ENCODE results near the gene ATF3.

ATF3 gene

DNA sequence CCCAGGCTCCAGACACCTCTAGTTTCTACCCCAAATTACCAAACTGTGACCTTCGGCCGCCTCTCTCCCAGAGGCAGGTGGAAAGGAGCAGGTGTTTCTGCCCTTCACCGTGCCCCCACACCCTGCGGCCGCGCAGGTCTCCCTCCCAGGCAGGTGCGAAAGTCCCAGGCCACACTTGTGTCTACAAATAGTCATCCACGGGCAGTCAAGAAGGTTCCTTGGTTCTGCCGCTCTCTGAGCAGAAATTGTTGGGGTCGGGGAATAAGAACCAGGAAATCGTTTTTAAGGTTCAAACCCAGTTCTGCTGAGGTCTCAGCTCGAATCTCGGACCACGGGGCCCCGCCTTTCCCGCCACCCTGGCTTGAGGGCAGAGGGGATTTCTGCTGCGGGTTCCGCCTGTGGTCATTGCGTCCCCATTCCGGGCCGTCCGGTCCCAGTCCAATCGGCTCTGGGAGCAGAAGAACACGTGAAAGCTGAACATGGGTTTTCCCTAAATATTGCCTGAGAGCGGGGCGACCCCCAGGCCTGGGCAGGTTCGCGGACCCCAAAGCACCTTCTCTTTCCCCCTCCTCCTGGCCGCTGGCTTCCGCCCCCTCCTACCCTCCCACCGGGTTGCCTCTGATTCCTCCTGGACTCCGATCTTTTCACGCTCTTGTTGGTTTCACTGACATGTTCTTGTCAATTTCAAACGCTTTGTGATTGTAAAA, 1.2 kb upstream of the ATF3 start:
- H3K4me3 ChIP-seq (ENCODE audit: low read length) = peak overlapping the region; percentile 66
- DNase-seq (ENCODE audit: low read depth) = no peak

DNA sequence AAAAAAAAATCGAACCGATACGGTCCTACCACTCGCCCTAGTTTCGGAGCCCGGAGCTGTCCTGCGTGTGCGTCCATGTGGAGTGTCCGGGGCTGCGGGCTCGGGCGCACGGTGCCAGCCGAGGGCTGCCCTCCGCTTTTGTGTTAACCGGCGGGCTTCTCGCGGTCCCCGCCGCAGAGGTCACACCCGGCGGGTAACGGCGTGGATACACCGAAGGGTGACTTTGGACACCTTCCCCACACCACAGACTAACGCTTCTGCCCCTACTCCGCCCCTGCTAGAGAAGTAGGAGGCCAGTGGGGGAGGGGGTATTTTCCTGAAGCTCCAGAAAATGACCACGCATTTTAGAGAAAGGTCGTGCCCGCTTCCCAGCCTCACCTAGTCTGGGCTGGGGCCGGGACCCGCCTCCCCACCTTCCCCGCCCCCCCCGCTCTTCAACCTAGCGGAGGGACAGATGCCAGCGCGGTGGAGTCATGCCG, 609 bp upstream of the ATF3 start:
- no peak for DNase-seq (ENCODE audit: low read depth)
- H3K4me3 ChIP-seq (ENCODE audit: low read length) = peak overlapping the region; percentile 66
- no peak for TF ChIP-seq CTCF (IDR thresholded peaks at IDR 0.05; ENCODE audit: insufficient read depth, low read depth, low read length, missing control alignments)

More for the DNA sequence above, 1.2 kb upstream of the ATF3 start:
- TF ChIP-seq CTCF (IDR thresholded peaks at IDR 0.05; ENCODE audit: insufficient read depth, low read depth, low read length, missing control alignments) = no peak

DNA sequence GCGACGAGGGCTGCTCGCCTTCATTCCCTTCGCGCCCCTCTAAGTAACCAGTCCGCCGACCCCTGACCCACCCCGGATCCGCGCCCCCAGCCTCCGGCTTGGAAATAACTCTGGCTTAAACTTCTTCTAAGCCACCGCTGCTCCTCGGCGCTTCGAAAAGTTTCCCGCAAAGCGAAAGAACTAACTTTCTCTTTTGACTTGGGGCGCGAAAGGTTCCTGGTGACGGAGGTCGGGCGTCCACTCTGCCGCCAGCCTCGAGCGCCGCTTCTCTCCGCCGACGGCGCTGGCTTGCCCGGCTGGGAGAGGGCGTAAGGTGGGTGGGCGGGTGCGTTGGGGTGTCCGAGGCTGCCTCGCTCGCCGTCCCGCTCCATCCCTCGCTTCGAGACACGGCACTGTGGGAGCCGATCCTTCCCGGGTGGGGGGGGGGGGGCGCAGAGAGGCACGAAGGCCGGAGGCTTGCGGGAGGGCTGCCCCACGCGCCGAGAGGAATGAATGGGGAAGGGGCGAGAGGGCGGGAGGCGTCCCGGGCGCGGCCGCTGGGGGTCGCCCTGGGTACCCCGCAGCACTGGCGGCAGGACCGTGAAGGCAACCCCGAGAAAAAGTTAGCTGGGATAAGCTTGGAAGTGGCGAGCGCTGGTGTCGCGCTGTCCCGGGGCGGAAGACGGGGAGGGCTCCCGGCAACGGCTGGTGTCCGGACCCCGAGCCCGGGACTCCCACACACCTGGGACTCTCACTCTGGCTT, 569 bp downstream of the ATF3 start:
- peak overlapping the region; percentile 88 for H3K4me3 ChIP-seq (ENCODE audit: low read length)
- TF ChIP-seq CTCF (IDR thresholded peaks at IDR 0.05; ENCODE audit: insufficient read depth, low read depth, low read length, missing control alignments) = peak; percentile 27
- no peak for DNase-seq (ENCODE audit: low read depth)

DNA sequence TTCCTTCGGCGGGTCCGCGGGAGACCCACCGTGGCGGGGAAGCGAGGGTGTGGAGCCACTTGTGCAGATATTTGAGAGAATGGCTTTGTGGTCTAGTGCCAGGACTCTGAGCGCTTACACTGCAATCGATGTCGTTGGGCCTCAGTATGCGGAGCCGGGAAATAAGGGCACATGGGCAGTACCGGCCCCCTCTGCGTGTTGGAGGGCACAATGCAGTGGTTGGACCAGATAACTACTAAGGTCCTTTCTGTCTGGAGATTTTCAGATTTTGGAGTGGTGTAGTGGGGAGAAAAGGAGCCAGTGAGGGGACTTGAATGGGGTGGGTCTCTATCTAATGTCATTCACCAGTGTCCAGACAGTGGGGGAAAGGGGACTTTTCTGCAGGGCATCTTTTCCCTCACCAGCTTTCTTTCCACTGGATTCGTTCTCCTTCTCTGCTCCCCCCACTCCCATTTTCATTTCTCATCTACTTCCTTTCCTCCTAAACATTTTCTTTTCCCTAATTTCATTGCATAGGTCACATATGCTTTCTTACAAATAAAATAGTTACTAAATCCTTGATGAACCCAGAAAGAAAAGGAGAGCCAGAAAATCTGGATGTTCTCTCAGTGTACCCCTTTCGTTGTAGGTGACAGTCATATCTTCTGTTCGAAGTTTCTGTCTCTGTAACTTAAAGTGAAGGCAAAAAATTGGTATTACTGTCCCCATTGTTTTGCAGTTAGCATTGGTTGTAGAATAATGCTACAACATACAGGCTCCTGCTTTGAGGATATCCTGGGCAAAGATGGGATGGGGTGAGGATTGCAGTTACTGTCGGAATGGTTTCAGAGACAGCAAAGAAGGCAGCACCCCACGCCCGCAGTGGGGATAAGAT, 1.4 kb downstream of the ATF3 start:
- no peak for TF ChIP-seq CTCF (IDR thresholded peaks at IDR 0.05; ENCODE audit: insufficient read depth, low read depth, low read length, missing control alignments)
- no peak for DNase-seq (ENCODE audit: low read depth)

GRCh38 chr1:212610575-212610967, 2.0 kb downstream of the ATF3 start:
- no peak overlapping the region for H3K4me3 ChIP-seq (ENCODE audit: low read length)
- no peak for DNase-seq (ENCODE audit: low read depth)
- TF ChIP-seq CTCF (IDR thresholded peaks at IDR 0.05; ENCODE audit: insufficient read depth, low read depth, low read length, missing control alignments) = no peak

More for the DNA sequence above, 1.4 kb downstream of the ATF3 start:
- peak overlapping the region; percentile 88 for H3K4me3 ChIP-seq (ENCODE audit: low read length)

- no peak for DNase-seq (ENCODE audit: low read depth)
- no peak for TF ChIP-seq CTCF (IDR thresholded peaks at IDR 0.05; ENCODE audit: insufficient read depth, low read depth, low read length, missing control alignments)
- H3K4me3 ChIP-seq (ENCODE audit: low read length) = no peak overlapping the region
These were observed 2.7 kb downstream of the ATF3 start for GRCh38 chr1:212611000-212611948.

All from epithelial cell of esophagus (primary cell).